SK-N-SH treated with all-trans-retinoic acid at 6 μM for 48 hours (cell line): ENCODE results near the gene SLC22A23.
A peak's percentile ranks its signal among the peaks of the same experiment; 100 is the strongest.

Source experiments
- ATAC-seq: fragments of 200-7000 bp; cut with Tn5 transposase; 3 replicates; pipeline ENCODE4 v1.9.1; 2020; ENCODE audit warnings: mild to moderate bottlenecking, moderate library complexity
- ARNTL ChIP-seq: fragments of 450-650 bp; formaldehyde crosslinking; IDR thresholded peaks from 2 replicates; pipeline ENCODE4 v1.5.0; 2020; ENCODE audit warnings: low read depth, mild to moderate bottlenecking, moderate library complexity, borderline replicate concordance
- CSDC2 ChIP-seq: fragments of 250-450 bp; sonication (Bioruptor Pico); IDR thresholded peaks from 2 replicates; pipeline ENCODE4 v1.5.0; 2020; ENCODE audit warnings: mild to moderate bottlenecking, moderate library complexity
- CSRNP3 ChIP-seq: fragments of 250-450 bp; sonication (Bioruptor Pico); IDR thresholded peaks from 2 replicates; pipeline ENCODE4 v1.5.1; 2021; ENCODE audit warnings: mild to moderate bottlenecking, moderate library complexity
- ESRRG ChIP-seq: fragments of 250-450 bp; sonication (Bioruptor Pico); IDR thresholded peaks from 2 replicates; pipeline ENCODE4 v1.6.1; 2021; ENCODE audit warnings: mild to moderate bottlenecking
- GLIS3 ChIP-seq: fragments of 250-450 bp; sonication (Bioruptor Pico); IDR thresholded peaks from 2 replicates; pipeline ENCODE4 v1.5.0; 2020; ENCODE audit warnings: mild to moderate bottlenecking, moderate library complexity
- ISL1 ChIP-seq: fragments of 250-450 bp; sonication (Bioruptor Pico); IDR thresholded peaks from 2 replicates; pipeline ENCODE4 v2.1.2; 2022; ENCODE audit warnings: mild to moderate bottlenecking, moderate library complexity
- OSR1 ChIP-seq: fragments of 250-450 bp; sonication (Bioruptor Pico); IDR thresholded peaks from 2 replicates; pipeline ENCODE4 v1.8.0; 2022; ENCODE audit warnings: moderate library complexity, mild to moderate bottlenecking, inconsistent platforms
- POU6F1 ChIP-seq: fragments of 250-450 bp; sonication (Bioruptor Pico); IDR thresholded peaks from 2 replicates; pipeline ENCODE4 v1.8.0; 2021; ENCODE audit warnings: low read depth, mild to moderate bottlenecking, moderate library complexity, borderline replicate concordance
- PPARA ChIP-seq: fragments of 250-450 bp; sonication (Bioruptor Pico); IDR thresholded peaks from 2 replicates; pipeline ENCODE4 v1.5.0; 2020; ENCODE audit warnings: mild to moderate bottlenecking, borderline replicate concordance
- RARB ChIP-seq: fragments of 250-450 bp; sonication (Bioruptor Pico); IDR thresholded peaks from 2 replicates; pipeline ENCODE4 v1.8.0; 2021; ENCODE audit warnings: mild to moderate bottlenecking, moderate library complexity
- SNAI2 ChIP-seq: fragments of 250-450 bp; sonication (Bioruptor Pico); IDR thresholded peaks from 2 replicates; pipeline ENCODE4 v1.5.0; 2020; ENCODE audit warnings: mild to moderate bottlenecking, moderate library complexity
- TCF4 ChIP-seq: fragments of 250-450 bp; sonication (Bioruptor Pico); IDR thresholded peaks from 2 replicates; pipeline ENCODE4 v1.8.0; 2021; ENCODE audit warnings: mild to moderate bottlenecking, moderate library complexity, borderline replicate concordance
- TOX ChIP-seq: fragments of 250-450 bp; sonication (Bioruptor Pico); IDR thresholded peaks from 2 replicates; pipeline ENCODE4 v1.8.0; 2021; ENCODE audit warnings: mild to moderate bottlenecking, moderate library complexity, borderline replicate concordance
- ZC3H10 ChIP-seq: fragments of 250-450 bp; sonication (Bioruptor Pico); IDR thresholded peaks from 2 replicates; pipeline ENCODE4 v1.5.1; 2021; ENCODE audit warnings: mild to moderate bottlenecking, moderate library complexity
- ZFP3 ChIP-seq: fragments of 250-450 bp; sonication (Bioruptor Pico); IDR thresholded peaks from 2 replicates; pipeline ENCODE4 v1.5.0; 2020; ENCODE audit warnings: mild to moderate bottlenecking, moderate library complexity
- ZFP30 ChIP-seq: fragments of 450-650 bp; formaldehyde crosslinking; IDR thresholded peaks from 2 replicates; pipeline ENCODE4 v1.5.0; 2022; ENCODE audit warnings: mild to moderate bottlenecking, moderate library complexity
- ZNF565 ChIP-seq: fragments of 450-650 bp; formaldehyde crosslinking; conservative IDR thresholded peaks from 2 replicates; pipeline ENCODE4 v1.5.0; 2020; ENCODE audit warnings: low read depth, mild to moderate bottlenecking, moderate library complexity
- ZNF70 ChIP-seq: fragments of 450-650 bp; formaldehyde crosslinking; IDR thresholded peaks from 2 replicates; pipeline ENCODE4 v1.5.0; 2020; ENCODE audit warnings: mild to moderate bottlenecking, moderate library complexity
- ZNF8 ChIP-seq: fragments of 450-650 bp; formaldehyde crosslinking; IDR thresholded peaks from 2 replicates; pipeline ENCODE4 v1.5.0; 2020; ENCODE audit warnings: mild to moderate bottlenecking, moderate library complexity
- TF ChIP-seq, protein P1 (sequence below): fragments of 250-450 bp; sonication (Bioruptor Pico); IDR thresholded peaks from 2 replicates; pipeline ENCODE4 v1.8.0; 2020; ENCODE audit warnings: mild to moderate bottlenecking, moderate library complexity, borderline replicate concordance
- TF ChIP-seq, protein P2 (sequence below): fragments of 250-450 bp; sonication (Bioruptor Pico); IDR thresholded peaks from 2 replicates; pipeline ENCODE4 v1.5.0; 2020; ENCODE audit warnings: mild to moderate bottlenecking, moderate library complexity

SLC22A23 gene

DNA sequence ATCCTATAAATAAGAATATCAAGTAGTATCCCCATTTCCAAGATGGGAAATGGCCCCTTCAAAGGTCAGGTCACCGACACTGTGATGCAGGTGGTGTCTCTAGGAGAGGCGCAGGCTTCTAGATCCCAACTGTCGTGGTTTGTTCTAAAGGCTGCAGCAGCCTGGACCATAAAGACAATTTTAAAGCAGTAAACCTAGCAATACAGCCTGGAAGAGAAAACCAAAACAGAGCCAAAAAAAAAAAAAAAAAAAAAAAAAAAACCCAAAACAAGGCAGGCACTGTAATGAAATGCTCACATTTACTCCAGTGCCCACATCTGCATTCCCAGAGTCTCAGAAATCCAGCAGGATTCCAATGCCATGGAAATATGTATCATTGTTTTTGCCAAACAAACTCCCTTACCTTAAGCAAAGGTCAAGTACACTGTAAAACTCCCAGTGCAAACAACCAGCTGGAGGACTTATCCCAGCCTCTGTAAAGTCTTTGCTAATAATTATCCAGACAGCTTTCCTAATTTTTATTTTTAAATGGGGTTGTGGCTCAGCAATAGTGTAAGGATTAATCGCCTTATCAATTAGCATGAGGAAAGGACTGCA, 99.9 kb downstream of the SLC22A23 start:
- ATAC-seq: no peak
- TF ChIP-seq TCF4 (no peak), RARB (CRISPR knock-in tag) (no peak), POU6F1 (CRISPR knock-in tag) (no peak), CSRNP3 (CRISPR knock-in tag) (no peak), ISL1 (CRISPR knock-in tag) (no peak), OSR1 (CRISPR knock-in tag) (no peak), ZFP30 (CRISPR knock-in tag) (no peak), ZNF8 (CRISPR knock-in tag) (no peak), ZNF565 (CRISPR knock-in tag) (no peak), PPARA (no peak), ZC3H10 (CRISPR knock-in tag) (no peak), TOX (no peak), ZNF70 (no peak), ZFP3 (CRISPR knock-in tag) (no peak), CSDC2 (CRISPR knock-in tag) (no peak), GLIS3 (CRISPR knock-in tag) (no peak)
- TF ChIP-seq, protein P1, sequence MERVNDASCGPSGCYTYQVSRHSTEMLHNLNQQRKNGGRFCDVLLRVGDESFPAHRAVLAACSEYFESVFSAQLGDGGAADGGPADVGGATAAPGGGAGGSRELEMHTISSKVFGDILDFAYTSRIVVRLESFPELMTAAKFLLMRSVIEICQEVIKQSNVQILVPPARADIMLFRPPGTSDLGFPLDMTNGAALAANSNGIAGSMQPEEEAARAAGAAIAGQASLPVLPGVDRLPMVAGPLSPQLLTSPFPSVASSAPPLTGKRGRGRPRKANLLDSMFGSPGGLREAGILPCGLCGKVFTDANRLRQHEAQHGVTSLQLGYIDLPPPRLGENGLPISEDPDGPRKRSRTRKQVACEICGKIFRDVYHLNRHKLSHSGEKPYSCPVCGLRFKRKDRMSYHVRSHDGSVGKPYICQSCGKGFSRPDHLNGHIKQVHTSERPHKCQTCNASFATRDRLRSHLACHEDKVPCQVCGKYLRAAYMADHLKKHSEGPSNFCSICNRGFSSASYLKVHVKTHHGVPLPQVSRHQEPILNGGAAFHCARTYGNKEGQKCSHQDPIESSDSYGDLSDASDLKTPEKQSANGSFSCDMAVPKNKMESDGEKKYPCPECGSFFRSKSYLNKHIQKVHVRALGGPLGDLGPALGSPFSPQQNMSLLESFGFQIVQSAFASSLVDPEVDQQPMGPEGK (CRISPR knock-in tag): no peak
- TF ChIP-seq, protein P2, sequence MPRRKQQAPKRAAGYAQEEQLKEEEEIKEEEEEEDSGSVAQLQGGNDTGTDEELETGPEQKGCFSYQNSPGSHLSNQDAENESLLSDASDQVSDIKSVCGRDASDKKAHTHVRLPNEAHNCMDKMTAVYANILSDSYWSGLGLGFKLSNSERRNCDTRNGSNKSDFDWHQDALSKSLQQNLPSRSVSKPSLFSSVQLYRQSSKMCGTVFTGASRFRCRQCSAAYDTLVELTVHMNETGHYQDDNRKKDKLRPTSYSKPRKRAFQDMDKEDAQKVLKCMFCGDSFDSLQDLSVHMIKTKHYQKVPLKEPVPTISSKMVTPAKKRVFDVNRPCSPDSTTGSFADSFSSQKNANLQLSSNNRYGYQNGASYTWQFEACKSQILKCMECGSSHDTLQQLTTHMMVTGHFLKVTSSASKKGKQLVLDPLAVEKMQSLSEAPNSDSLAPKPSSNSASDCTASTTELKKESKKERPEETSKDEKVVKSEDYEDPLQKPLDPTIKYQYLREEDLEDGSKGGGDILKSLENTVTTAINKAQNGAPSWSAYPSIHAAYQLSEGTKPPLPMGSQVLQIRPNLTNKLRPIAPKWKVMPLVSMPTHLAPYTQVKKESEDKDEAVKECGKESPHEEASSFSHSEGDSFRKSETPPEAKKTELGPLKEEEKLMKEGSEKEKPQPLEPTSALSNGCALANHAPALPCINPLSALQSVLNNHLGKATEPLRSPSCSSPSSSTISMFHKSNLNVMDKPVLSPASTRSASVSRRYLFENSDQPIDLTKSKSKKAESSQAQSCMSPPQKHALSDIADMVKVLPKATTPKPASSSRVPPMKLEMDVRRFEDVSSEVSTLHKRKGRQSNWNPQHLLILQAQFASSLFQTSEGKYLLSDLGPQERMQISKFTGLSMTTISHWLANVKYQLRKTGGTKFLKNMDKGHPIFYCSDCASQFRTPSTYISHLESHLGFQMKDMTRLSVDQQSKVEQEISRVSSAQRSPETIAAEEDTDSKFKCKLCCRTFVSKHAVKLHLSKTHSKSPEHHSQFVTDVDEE: no peak

GRCh38 chr6:3356056-3356823, 100.6 kb downstream of the SLC22A23 start:
- peak; percentile 68 for ATAC-seq
- TF ChIP-seq ZFP30 (CRISPR knock-in tag) (no peak), PPARA (no peak), TOX (no peak), POU6F1 (CRISPR knock-in tag) (no peak), CSDC2 (CRISPR knock-in tag) (no peak), GLIS3 (CRISPR knock-in tag) (no peak), RARB (CRISPR knock-in tag) (no peak), ZNF70 (no peak), OSR1 (CRISPR knock-in tag) (no peak)

DNA sequence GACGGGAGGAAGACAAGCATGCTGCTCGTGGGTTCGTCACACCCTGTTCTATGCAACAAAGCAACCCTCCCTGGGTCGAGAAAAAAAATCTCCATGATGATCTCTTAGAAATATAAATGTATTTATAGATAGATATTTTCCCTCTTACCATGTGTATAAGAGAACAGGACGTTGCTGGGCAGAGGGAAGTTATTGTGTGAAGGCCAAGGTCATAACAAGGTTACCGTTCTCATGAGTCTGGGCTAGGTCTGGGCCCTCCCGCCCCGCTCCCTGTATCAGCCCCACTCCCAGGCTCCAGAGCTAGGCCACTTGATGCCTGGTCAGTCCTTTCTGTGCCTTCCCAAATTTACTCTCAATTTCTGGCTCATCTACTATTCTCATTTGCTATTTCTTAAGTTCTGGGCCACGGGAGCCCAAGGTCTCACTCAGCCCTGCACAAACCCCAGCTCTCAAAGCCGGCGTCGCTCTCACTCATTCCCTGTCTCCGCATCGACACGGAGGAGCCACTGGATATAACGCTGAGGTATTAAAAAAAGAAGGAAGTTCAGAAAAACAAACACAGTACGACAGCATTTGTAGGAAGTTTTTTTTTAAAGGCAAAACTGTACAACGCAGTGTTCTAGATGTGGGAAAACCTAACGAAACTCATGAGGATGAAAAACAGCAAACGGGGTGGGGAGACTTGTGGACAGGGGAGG, 101.3 kb downstream of the SLC22A23 start:
- no peak for ATAC-seq
- TF ChIP-seq ZNF70: no peak
- no peak for TF ChIP-seq SNAI2
- TF ChIP-seq RARB (CRISPR knock-in tag): no peak
- TF ChIP-seq CSDC2 (CRISPR knock-in tag): no peak
- TF ChIP-seq POU6F1 (CRISPR knock-in tag): no peak
- no peak for TF ChIP-seq ARNTL (CRISPR knock-in tag)
- TF ChIP-seq TCF4: no peak
- TF ChIP-seq ZC3H10 (CRISPR knock-in tag): no peak
- TF ChIP-seq, protein P1 (CRISPR knock-in tag): no peak
- TF ChIP-seq ZNF8 (CRISPR knock-in tag): no peak
- TF ChIP-seq TOX: no peak
- no peak for TF ChIP-seq ZFP30 (CRISPR knock-in tag)
- no peak for TF ChIP-seq ZNF565 (CRISPR knock-in tag)
- TF ChIP-seq ESRRG (CRISPR knock-in tag): no peak
- TF ChIP-seq GLIS3 (CRISPR knock-in tag): no peak
- TF ChIP-seq PPARA: no peak
